Measurements from ENCODE around the gene XPO5. TPM values are rescaled to one million over a fixed set of nuclear protein-coding genes. Genes with fewer than 3 reads are reported as not detected.

Gene XPO5
- total and polyA plus RNA-seq, 9 of the 15 experiments (the other 6 are each of a cell fraction or from before 2014, with no cell fraction given): 36.0 to 170 (median 99.1) TPM

- peak; percentile 27; the same call in 1 of the 2 replicates for TF ChIP-seq CEBPB (tag; IDR thresholded peaks at IDR 0.05)
Observed at GRCh38 chr6:43481075-43481474, 94.8 kb downstream of the XPO5 start (continued).

DNA sequence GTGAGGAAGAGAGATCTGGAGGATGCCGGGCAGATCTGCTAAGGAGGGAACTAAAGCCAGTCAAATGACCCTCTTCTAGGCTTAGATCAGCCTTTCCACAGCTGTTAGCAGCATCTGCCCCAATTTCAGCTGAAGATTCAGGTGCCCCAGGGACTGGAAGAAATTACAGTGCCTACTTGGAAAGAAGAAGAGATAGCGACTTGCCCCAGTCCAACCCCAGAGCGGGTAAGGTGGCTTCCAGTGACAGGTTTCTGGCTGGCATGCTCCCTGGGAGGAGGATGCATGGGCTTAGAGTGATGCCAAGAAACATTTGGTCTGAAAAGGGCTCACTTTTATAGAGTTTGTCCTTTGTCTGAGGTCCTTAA is 97.8 kb downstream of the XPO5 start:
- ChIA-PET POLR2A (interaction anchor here (0.6 to 4.9 kb wide), 8 partner anchors 10 to 276 kb away, joined by 3 to 24 read pairs (median 5); partner anchors contain the start of gene LRRC73), CTCF (ENCODE audit: low intra/inter-chr PET ratio) (no interaction called here)
- H3K27me3 ChIP-seq (ENCODE audit: control insufficient read depth in 2 of 2, insufficient read depth in 2 of 2, low read length in 2 of 2): no peaks in the 10 kb centered on the region
- H3K9ac ChIP-seq (ENCODE audit: insufficient read depth in 1 of 2, low read depth in 2 of 2, low read length in 2 of 2): peak overlapping the region; percentile 83 to 92
- H2AFZ ChIP-seq (ENCODE audit: low read depth, low read length): peak overlapping the region; percentile 94
- ATAC-seq (peak; percentile 8), DNase-seq (ENCODE audit: extremely low read depth in 1 of 4, low spot score in 3 of 4) (no peak), FAIRE-seq (no peak)
- WGBS (ENCODE audit: insufficient coverage, low coverage, missing lambda C conversion rate): 0% methylated on average over 3 of the region's 3 CpGs
- H3K9me3 ChIP-seq (replicated peaks; ENCODE audit: control insufficient read depth, insufficient read depth, low read depth, low read length): no peaks in the 10 kb centered on the region
- peaks cover 23% of the 10 kb centered on the region for H3K79me2 ChIP-seq (ENCODE audit: control insufficient read depth, insufficient read depth, low read length)
- H4K20me1 ChIP-seq (replicated peaks; ENCODE audit: control insufficient read depth, insufficient read depth, low read length): 0 out of 2 replicates have a peak, but pooled peaks cover 6% of the 10 kb centered on the region
- H3K9me1 ChIP-seq (ENCODE audit: control insufficient read depth, insufficient read depth, low read length): no peaks in the 10 kb centered on the region
- intact Hi-C loops (cut with micrococcal nuclease): no loop called here
- in situ Hi-C loops (cut with MboI): no loop called here
- H3K27ac ChIP-seq (ENCODE audit: extremely low read depth, low read depth, low read length): peak overlapping the region; percentile 71
- 0 out of 3 replicates have a peak, but pooled peaks cover 4% of the 10 kb centered on the region for H3K36me3 ChIP-seq (ENCODE audit: control insufficient read depth, insufficient read depth, low read length)
- TSS peak; percentile 56 for BruUV-seq (replicated peaks)
- peak overlapping the region; percentile 93 for H3K4me2 ChIP-seq (ENCODE audit: insufficient read depth, low read length)
- peaks cover 0 to 19% of the 10 kb centered on the region in 2 experiments; a peak in 4 of 5 replicates for H3K4me1 ChIP-seq (replicated peaks in 1 of 2; ENCODE audit: control insufficient read depth in 2 of 2, insufficient read depth in 2 of 2, low read length in 2 of 2)
- H3K4me3 ChIP-seq: peak overlapping the region; percentile 80
- TF ChIP-seq TEAD4 (IDR thresholded peaks at IDR 0.05; ENCODE audit: low read length): no peak
- 0 out of 2 replicates have a peak, but pooled peaks have one; percentile 31 for TF ChIP-seq TEAD4 (CRISPR knock-in tag; IDR thresholded peaks at IDR 0.05; ENCODE audit: borderline replicate concordance)
- TF ChIP-seq LEF1 (IDR thresholded peaks at IDR 0.05): no peak
- no peak for TF ChIP-seq SLC30A9 (CRISPR knock-in tag; IDR thresholded peaks at IDR 0.05)
- no peak for TF ChIP-seq HDAC8 (tag; IDR thresholded peaks at IDR 0.05)
- no peak for TF ChIP-seq ZNF277 (CRISPR knock-in tag; IDR thresholded peaks at IDR 0.05; ENCODE audit: borderline replicate concordance)
- peak; percentile 23; the same call in 1 of the 2 replicates for TF ChIP-seq XRCC5 (IDR thresholded peaks at IDR 0.05; ENCODE audit: low read depth, low read length)
- no peak for TF ChIP-seq STAT5A (IDR thresholded peaks at IDR 0.05; ENCODE audit: borderline replicate concordance, low read length)
- no peak for TF ChIP-seq ZNF239 (CRISPR knock-in tag; IDR thresholded peaks at IDR 0.05)
- no peak for TF ChIP-seq POLR2B (IDR thresholded peaks at IDR 0.05; ENCODE audit: low read depth, partially characterized antibody)
- TF ChIP-seq ETS1 (conservative IDR thresholded peaks at IDR 0.05; ENCODE audit: control insufficient read depth, low read depth, low read length): no peak
- peak; percentile 34; the same call in 1 of the 2 replicates for TF ChIP-seq HMGXB4 (CRISPR knock-in tag; IDR thresholded peaks at IDR 0.05)
- TF ChIP-seq WHSC1 (IDR thresholded peaks at IDR 0.05; ENCODE audit: low read length): no peak
- no peak for TF ChIP-seq ZBTB34 (CRISPR knock-in tag; IDR thresholded peaks at IDR 0.05)
- no peak for TF ChIP-seq ZNF785 (CRISPR knock-in tag; IDR thresholded peaks at IDR 0.05)
- TF ChIP-seq ASH1L (IDR thresholded peaks at IDR 0.05; ENCODE audit: borderline replicate concordance, low read depth, partially characterized antibody): no peak
